Activated CD8-positive, alpha-beta memory T cell treated with anti-CD3 and anti-CD28 coated beads, Interleukin-2, amount 10 ng/mL, durations not matched to agents 7 days and 5 days (primary cell): Measurements from ENCODE around the gene UQCRHL. TPM values are rescaled to one million over a fixed set of nuclear protein-coding genes. Genes with fewer than 3 reads are reported as not detected.
A peak's percentile ranks its signal among the peaks of the same experiment; 100 is the strongest.
"Not testable (repeated sequence)": the region's sequence is repeated elsewhere in the genome, so short reads cannot be mapped to it uniquely, and the experiment has no call there.

Source experiments
- ATAC-seq: fragments of 150-1000 bp; cut with Tn5 transposase; one replicate; pipeline ENCODE4 v1.10.0; 2021; ENCODE audit warnings: moderate library complexity
- CTCF ChIA-PET: fragments of 350-600 bp; sonication (Branson Sonifier 250); formaldehyde crosslinking; loops from one replicate; lab custom pipeline; 2021; ENCODE audit warnings: antibody characterized with exemption; lab: Charles Lee
- DNase-seq: peaks from one replicate; pipeline ENCODE4 v3.0.0-alpha.2; 2020
- H3K27ac Mint-ChIP-seq: one replicate; pipeline ENCODE4 v1.8.0; 2021; ENCODE audit warnings: mild to moderate bottlenecking, mixed read lengths
- H3K27me3 Mint-ChIP-seq: one replicate; pipeline ENCODE4 v1.8.0; 2021; ENCODE audit warnings: mixed read lengths
- H3K36me3 Mint-ChIP-seq: one replicate; pipeline ENCODE4 v1.8.0; 2021; ENCODE audit warnings: mild to moderate bottlenecking, mixed read lengths
- H3K4me1 Mint-ChIP-seq: one replicate; pipeline ENCODE4 v1.8.0; 2021; ENCODE audit warnings: mixed read lengths
- H3K4me3 Mint-ChIP-seq: one replicate; pipeline ENCODE4 v1.8.0; 2021; ENCODE audit warnings: mild to moderate bottlenecking, moderate library complexity, mixed read lengths
- H3K9me3 Mint-ChIP-seq: one replicate; pipeline ENCODE4 v1.8.0; 2022; ENCODE audit warnings: low read depth, mixed read lengths
- total RNA-seq, 2 experiments: library from RNA; stranded (reverse); gene quantifications; one replicate each; pipeline ENCODE4 v1.2.3, GENCODE V29; 2021

Gene UQCRHL
- 1 to 10 TPM; 1.6 to 1.8 TPM for total RNA-seq

DNA sequence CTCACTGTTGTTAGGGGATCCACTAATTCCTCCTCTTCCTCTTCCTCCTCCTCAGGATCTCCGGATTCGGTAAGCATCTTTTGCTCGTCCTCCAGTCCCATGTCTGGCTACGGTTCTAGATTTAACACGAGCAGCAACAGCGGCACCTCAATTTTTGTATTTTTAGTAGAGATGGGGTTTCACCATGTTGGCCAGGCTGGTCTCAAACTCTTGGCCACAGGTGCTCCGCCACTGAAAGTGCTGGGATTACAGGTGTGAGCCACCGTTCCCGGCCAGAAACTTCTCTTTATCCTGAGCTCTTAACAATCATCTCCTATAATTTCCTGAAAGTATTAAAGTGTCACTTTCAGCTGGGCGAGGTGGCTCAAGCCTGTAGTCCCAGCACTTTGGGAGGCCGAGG is at the start of gene UQCRHL:
Gene UQCRHL, minus strand, starts transcription at position 101 of the 400 bp plus-strand sequence. Its CDS starts 0 bp downstream, at position 101.
- H3K27me3 Mint-ChIP-seq, H3K9me3 Mint-ChIP-seq, DNase-seq, H3K4me3 Mint-ChIP-seq, H3K4me1 Mint-ChIP-seq, H3K36me3 Mint-ChIP-seq, H3K27ac Mint-ChIP-seq, ATAC-seq: not testable (repeated sequence)
- CTCF ChIA-PET = interaction anchor here (0.9 to 1.5 kb wide), 4 partner anchors 8 to 16 kb away, joined by 3 to 6 read pairs (median 3); no protein-coding TSS in a partner anchor

DNA sequence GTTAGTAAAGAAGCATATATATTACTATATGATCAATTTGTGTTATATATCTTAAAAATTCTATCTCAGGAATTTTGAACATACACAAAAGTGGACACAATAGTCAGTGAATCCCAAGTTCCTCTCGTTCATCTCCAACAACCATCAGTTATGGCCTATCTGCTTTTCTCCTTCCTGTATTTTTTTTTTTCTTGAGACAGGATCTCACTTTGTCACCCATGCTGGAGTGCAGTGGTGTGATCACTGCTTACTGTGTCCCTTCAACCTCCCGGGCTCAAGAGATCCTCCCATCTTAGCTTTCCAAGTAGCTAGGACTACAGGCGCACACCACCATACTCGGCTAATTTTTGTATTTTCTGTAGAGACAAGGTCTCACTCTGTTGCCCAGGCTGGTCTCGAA is 49.4 kb upstream of the UQCRHL start:
- Mint-ChIP-seq H3K36me3 (peaks cover 8% of the 10 kb centered on the region), H3K9me3 (no peaks in the 10 kb centered on the region), H3K27ac (no peak overlapping the region), H3K27me3 (no peaks in the 10 kb centered on the region), H3K4me3 (no peak overlapping the region), H3K4me1 (peaks cover 15% of the 10 kb centered on the region)
- ATAC-seq (no peak), DNase-seq (no peak)
- CTCF ChIA-PET = interaction anchor here (1.7 kb wide), 1 partner anchor 62 kb away, joined by 3 read pairs; no protein-coding TSS in a partner anchor

DNA sequence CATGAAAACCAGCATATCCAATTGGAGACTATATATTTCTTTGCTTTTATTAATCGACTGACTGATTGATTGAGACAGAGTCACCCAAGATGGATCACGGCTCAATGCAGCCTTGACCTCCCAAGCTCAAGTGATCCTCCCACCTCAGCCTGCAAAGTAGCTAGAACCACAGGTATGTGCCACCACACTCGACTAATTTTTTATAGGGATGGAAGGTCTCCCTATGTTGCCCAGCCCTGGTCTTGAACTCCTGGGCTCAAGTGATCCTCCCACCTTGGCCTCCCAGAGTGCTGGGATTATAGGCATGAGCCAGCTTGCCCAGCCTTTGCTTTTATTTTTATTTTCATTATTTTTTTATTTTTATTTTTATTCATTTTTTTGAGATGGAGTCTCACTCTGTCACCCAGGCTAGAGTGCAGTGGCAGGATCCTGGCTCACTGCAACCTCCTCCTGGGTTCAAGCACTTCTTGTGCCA is 45.4 kb upstream of the UQCRHL start:
- DNase-seq (no peak), ATAC-seq (no peak)
- H3K27ac Mint-ChIP-seq = no peak overlapping the region
- CTCF ChIA-PET = no interaction called here
- no peak overlapping the region for H3K4me3 Mint-ChIP-seq
- H3K4me1 Mint-ChIP-seq = peaks cover 32% of the 10 kb centered on the region
- peaks cover 7% of the 10 kb centered on the region for H3K36me3 Mint-ChIP-seq
- H3K9me3 Mint-ChIP-seq = no peaks in the 10 kb centered on the region
- no peaks in the 10 kb centered on the region for H3K27me3 Mint-ChIP-seq

DNA sequence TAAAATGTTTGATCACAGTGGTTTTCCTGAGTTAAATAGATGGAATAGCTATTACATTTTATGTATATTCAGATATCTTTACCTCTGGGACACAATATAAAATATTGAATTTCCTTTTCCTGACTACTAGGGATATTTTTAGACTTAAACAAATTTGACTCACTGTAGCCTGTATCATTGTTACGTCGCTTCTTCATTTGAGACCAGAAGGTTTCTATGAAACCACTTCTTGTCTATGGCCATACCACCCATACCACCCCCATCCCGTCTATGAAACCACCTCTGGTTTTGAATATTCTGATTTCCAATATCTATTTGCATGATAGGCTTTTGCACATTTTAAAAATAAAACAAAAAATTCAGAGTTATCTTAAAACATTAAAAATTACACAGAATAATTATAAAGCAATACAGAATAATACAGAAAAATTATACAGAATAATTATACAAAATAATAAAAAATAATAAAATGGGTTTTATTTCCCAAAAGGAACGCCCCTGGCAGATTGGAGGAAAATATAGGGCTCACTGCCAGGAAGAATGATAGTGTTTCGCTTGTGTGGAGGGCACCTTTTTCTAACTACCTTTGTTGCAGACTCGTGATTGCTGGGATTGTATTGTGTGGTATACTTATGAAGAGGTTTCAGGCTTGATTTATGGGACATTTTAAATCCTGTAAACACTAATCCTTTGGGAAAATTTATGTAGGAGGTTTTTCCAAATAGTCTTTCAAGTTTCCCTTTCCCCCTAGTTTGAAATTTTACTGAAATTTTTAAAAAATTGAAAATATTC is 44.8 kb upstream of the UQCRHL start:
- no peaks in the 10 kb centered on the region for H3K27me3 Mint-ChIP-seq
- no peaks in the 10 kb centered on the region for H3K9me3 Mint-ChIP-seq
- no peak overlapping the region for H3K27ac Mint-ChIP-seq
- H3K4me3 Mint-ChIP-seq = no peak overlapping the region
- peaks cover 32% of the 10 kb centered on the region for H3K4me1 Mint-ChIP-seq
- CTCF ChIA-PET = no interaction called here
- ATAC-seq (no peak), DNase-seq (no peak)
- H3K36me3 Mint-ChIP-seq = peaks cover 7% of the 10 kb centered on the region

DNA sequence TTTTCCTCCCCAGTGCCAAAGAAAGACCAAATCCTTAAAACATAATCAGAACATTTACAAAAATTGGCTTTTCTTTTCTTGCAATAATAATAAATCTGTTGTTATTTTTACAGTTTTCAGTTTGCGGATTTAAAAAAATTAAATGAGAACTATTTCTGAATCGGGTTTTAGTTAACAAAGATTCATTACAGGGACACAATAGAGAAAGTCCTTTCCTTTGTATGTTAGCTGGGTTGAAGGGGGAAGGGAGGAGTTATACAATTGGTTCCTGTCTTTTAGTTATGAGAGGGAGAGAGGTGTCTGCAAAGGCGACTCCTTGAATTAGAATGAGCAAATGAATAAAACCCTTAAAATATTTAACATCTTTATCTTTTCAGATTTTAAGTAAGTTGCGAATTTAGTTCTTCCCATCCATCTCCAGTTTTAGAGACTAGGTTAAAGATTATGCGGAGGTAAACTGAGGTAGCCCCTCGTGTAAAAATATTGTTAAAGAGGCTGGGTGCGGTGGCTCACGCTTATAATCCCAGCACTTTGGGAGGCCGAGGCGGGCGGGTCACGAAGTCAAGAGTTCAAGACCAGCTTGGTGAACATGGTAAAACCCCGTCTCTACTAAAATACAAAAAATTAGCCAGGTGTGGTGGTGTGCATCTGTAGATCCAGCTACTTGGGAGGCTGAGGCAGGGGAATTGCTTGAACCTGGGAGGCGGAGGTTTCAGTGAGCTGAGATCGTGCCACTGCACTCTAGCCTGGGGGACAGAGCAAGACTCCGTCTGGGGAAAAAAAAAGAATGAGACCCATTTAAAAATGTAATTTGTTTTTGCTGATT is 44.0 kb upstream of the UQCRHL start:
- DNase-seq = no peak
- Mint-ChIP-seq H3K4me1 (peaks cover 33% of the 10 kb centered on the region), H3K27ac (no peak overlapping the region), H3K36me3 (peaks cover 5% of the 10 kb centered on the region), H3K9me3 (no peaks in the 10 kb centered on the region), H3K4me3 (no peak overlapping the region), H3K27me3 (no peaks in the 10 kb centered on the region)
- ATAC-seq = no peak
- CTCF ChIA-PET = interaction anchor here (3.0 kb wide), 1 partner anchor 36 kb away, joined by 20 read pairs; no protein-coding TSS in a partner anchor

DNA sequence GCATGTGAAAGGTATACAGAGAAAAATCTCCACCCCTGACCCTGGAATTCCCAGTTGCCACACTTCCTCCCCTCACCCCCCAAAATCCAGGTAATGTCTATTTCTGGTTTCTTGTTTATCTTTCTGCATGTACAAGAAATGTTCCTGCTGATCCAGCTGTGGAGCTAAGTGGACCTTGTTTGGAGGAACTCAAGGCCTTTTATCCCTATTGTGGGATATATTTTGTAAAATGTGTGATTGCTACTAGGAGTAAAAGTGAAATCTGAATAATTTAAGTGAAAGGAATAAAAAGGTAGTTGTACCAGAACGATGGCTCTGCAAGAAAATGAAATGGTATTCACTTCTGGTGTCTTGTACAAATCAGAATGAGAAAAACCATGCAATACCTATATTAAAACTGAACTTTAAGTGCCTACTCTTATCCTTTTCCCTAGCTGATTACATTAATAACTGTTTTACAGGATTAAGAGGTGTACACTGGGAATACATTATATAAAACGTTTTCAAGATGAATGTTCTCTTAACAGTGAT is 43.1 kb upstream of the UQCRHL start:
- no peaks in the 10 kb centered on the region for H3K27me3 Mint-ChIP-seq
- peaks cover 5% of the 10 kb centered on the region for H3K36me3 Mint-ChIP-seq
- peak overlapping the region; percentile 25 for H3K4me3 Mint-ChIP-seq
- no peak overlapping the region for H3K27ac Mint-ChIP-seq
- ATAC-seq (no peak), DNase-seq (no peak)
- peaks cover 39% of the 10 kb centered on the region for H3K4me1 Mint-ChIP-seq
- no peaks in the 10 kb centered on the region for H3K9me3 Mint-ChIP-seq
- CTCF ChIA-PET = interaction anchor here (3.0 to 5.0 kb wide), 2 partner anchors 17 to 35 kb away, joined by 20 to 35 read pairs; no protein-coding TSS in a partner anchor

DNA sequence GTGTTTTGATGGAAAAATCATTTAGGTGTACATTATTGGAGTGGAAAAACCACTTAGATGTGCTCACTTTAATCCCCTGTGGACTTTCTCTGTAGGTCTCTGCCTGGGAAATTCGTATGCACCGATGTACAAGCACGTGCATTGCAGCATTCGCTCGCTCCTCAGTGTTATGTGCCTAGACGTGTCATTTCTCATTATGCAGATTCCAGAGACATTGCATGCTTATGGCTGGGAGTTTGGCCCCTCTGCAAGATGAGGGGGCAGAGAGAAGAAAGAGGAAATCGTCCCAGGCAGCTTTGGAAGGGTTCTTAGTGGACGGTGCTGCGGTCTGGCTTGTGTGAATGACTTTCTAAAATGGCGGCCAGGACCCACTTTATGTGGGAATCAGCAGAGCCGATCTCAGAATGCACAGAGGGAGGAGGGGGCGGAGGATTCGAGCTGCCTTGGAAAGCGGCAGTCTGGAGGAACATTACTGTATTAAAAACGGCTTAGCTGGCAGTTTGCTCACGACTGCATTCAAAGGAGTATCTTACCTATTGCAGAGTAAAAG is 42.4 kb upstream of the UQCRHL start:
- Mint-ChIP-seq H3K9me3 (no peaks in the 10 kb centered on the region), H3K4me3 (peak overlapping the region; percentile 98), H3K36me3 (peaks cover 5% of the 10 kb centered on the region), H3K27ac (peak overlapping the region; percentile 99), H3K4me1 (peaks cover 46% of the 10 kb centered on the region), H3K27me3 (no peaks in the 10 kb centered on the region)
- CTCF ChIA-PET = interaction anchor here (3.0 to 5.0 kb wide), 2 partner anchors 17 to 35 kb away, joined by 20 to 35 read pairs; no protein-coding TSS in a partner anchor
- DNase-seq (peak; percentile 52), ATAC-seq (no peak)

DNA sequence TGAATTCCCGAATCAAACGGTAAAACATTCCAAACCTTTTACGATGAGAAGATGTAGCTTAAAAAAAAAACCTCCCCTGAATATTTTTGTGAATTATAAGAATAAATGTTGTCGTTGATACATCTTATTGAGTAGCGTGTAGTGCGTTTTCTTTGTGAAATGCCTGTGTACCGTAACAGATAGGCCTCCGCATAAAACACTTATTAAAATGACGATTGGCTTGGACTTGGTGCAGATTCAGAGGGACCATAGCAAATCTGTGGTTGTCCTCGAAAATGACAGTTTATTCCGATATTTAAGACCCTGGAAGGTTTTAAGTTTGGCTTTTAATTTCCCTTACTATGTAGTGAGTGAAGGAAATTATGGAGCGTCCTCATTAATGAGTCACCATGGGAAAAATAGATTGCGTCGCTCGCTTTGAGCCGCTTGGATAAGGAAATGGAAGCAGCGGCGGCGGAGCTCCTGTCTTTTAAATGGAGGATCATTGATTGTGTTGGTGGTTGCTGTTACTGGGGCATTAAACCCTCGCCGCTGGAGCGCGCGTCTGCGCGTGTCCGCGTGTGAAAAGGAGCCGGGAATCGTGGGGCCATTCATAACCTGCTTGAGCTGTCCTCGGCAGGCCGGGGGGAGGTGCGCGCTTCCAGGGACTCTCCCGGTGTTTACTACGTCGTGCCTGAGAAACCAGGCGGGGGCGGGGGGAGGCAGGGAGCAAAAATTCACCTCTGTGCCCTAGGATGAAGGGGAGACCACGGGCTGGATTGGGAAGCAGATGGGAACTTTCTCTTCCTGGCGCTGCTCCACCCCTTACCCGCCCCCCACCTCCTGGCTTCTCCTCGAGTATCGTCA is 41.7 kb upstream of the UQCRHL start:
- peaks cover 5% of the 10 kb centered on the region for H3K36me3 Mint-ChIP-seq
- H3K4me1 Mint-ChIP-seq = peaks cover 46% of the 10 kb centered on the region
- CTCF ChIA-PET = interaction anchor here (1.7 to 5.0 kb wide), 4 partner anchors 12 to 137 kb away, joined by 4 to 45 read pairs (median 28); no protein-coding TSS in a partner anchor
- peak overlapping the region; percentile 99 for H3K27ac Mint-ChIP-seq
- H3K4me3 Mint-ChIP-seq = peak overlapping the region; percentile 98
- ATAC-seq (no peak), DNase-seq (peak; percentile 78)
- no peaks in the 10 kb centered on the region for H3K9me3 Mint-ChIP-seq
- H3K27me3 Mint-ChIP-seq = no peaks in the 10 kb centered on the region

DNA sequence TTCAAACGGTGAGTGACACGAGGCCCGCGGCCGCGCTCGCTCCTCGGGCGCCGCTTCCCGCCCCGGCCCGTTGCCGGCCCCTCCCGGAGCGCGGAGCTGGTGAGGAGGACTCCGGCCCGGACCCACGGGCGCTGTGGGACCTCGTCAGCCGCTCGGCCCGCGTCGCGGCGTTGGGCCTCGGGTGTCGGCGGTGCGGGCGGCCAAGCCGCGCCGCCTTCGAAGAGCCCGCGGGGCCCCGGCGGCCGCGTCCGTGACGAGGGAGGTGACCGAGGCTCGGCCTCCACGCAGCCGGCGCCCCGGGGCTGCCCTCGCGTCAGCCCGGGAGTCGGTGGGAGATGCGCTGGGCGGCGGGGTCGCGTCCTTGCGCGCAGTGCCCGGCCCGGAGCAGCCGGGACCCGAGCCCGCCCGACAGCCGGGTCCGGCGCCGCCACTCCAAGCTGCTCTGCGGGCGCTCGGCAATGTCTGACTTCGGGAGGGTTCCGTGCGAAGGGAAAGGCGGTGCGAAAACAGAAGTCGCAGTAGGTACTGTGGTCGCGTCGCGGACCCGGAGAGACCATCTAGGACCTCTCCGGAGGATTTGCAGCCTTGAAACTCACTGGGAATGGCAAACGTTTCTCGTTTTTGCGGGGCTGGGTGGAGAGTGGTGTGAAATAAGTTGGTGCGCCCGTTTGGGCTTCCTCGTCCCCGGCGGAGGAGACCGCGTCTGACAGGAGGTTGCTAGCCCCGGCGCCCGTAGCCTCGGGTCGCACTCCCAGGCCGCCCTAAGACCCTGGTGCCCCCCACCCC is 40.9 kb upstream of the UQCRHL start:
- CTCF ChIA-PET = interaction anchor here (0.8 to 5.0 kb wide), 8 partner anchors 11 to 138 kb away, joined by 3 to 45 read pairs (median 4); no protein-coding TSS in a partner anchor
- Mint-ChIP-seq H3K27ac (peak overlapping the region; percentile 99), H3K36me3 (peaks cover 5% of the 10 kb centered on the region), H3K27me3 (no peaks in the 10 kb centered on the region), H3K4me1 (peaks cover 46% of the 10 kb centered on the region), H3K4me3 (peak overlapping the region; percentile 98), H3K9me3 (no peaks in the 10 kb centered on the region)
- peak; percentile 31 for ATAC-seq
- peak; percentile 72 for DNase-seq

DNA sequence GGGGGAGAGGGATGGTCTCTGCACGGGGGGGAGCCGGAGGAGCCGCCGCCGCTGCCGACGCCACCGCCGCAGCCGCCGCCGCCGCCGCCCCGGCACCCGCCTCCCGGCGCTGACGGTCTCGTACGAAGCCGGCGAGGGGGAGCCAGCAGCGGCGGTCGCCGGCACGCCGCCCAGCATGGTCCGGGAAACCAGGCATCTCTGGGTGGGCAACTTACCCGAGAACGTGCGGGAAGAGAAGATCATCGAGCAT is 40.4 kb upstream of the UQCRHL start:
- H3K9me3 Mint-ChIP-seq = no peaks in the 10 kb centered on the region
- H3K27ac Mint-ChIP-seq = peak overlapping the region; percentile 96
- peaks cover 46% of the 10 kb centered on the region for H3K4me1 Mint-ChIP-seq

DNA sequence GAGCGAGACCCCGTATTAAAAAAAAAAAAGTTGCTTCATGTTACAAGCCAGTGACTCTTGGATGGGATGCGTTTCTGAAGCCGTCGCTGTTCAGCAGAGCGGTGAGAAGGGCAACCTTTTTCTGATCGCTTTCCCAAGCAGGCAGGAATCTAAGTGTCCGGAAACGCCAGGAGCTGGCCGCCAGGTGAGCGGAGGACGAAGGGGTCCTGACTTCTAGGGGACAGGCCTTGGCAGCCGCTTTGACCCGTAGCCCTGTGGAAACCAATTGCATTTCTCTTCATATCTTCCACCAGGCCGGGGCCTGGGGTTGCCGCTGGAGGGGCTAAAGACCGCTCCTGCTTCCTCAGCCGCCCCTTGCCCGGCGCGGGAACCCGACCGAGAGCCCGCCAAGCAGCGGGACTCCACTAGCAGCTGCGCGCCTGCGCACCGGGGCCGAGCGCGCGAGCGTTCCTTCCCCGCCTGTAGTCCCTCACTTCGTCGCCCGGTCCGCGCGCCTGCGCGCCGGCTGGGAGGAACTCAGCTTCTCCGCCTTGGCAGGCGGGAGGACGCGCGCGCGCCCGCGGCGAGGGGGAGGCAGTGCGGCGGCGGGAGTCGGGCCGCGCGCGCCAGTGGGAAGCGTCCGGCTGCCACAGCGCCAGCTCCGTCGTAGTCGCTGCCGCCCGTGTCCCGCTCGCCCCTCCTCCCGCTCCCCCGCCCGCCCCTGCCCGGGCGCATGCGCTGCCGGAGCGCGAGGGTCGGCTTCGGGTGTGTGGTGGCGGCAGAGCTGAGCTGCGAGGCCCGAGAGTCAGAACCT is 39.8 kb upstream of the UQCRHL start, which contains the start of gene SPEN:
Gene SPEN, plus strand, starts transcription at position 608 of the 793 bp plus-strand sequence. CDS start 361 bp downstream, outside the sequence.
- Mint-ChIP-seq H3K27ac (peak within 1 kb of the TSS; percentile 99), H3K4me3 (peak within 1 kb of the TSS; percentile 98), H3K4me1 (peaks cover 42% of the 10 kb centered on the region), H3K36me3 (peaks cover 3% of the 10 kb centered on the region), H3K27me3 (no peaks in the 10 kb centered on the region), H3K9me3 (no peaks in the 10 kb centered on the region)
- ATAC-seq = peak; percentile 89
- CTCF ChIA-PET = interaction anchor here (0.7 to 5.0 kb wide), 9 partner anchors 10 to 149 kb away, joined by 3 to 45 read pairs (median 3); no protein-coding TSS in a partner anchor
- DNase-seq = peak; percentile 98

More for the DNA sequence above, 40.4 kb upstream of the UQCRHL start:
- no peak for ATAC-seq
- H3K4me3 Mint-ChIP-seq = peak overlapping the region; percentile 86
- DNase-seq = no peak
- peaks cover 5% of the 10 kb centered on the region for H3K36me3 Mint-ChIP-seq
- CTCF ChIA-PET = interaction anchor here (0.8 to 5.0 kb wide), 8 partner anchors 10 to 149 kb away, joined by 3 to 45 read pairs (median 4); no protein-coding TSS in a partner anchor
- H3K27me3 Mint-ChIP-seq = no peaks in the 10 kb centered on the region
